OCI-LY7 (cell line): Measurements from ENCODE around the gene CCDC12. TPM values are rescaled to one million over a fixed set of nuclear protein-coding genes. Genes with fewer than 3 reads are reported as not detected.

Source experiments
- BruUV-seq: library from RNA; stranded (reverse); fragments of 400-500 nt; replicated peaks from 2 replicates; lab custom pipeline; 2021; lab: Mats Ljungman, UMichigan
- CTCF ChIA-PET: fragments of 300-600 bp; sonication (Branson Sonifier 250); formaldehyde crosslinking; loops from one replicate; lab custom pipeline; 2022; ENCODE audit warnings: antibody characterized with exemption; ENCODE audit not compliant: unreplicated experiment; lab: Charles Lee
- POLR2A ChIA-PET: fragments of 300-600 bp; sonication (Branson Sonifier 250); formaldehyde crosslinking; loops from one replicate; lab custom pipeline; 2022; ENCODE audit warnings: antibody characterized with exemption; lab: Charles Lee
- DNase-seq: peaks from one replicate; pipeline ENCODE4 v3.0.0-alpha.2; 2015; ENCODE audit warnings: low spot score
- H2AFZ ChIP-seq: fragments of 200-600 bp; sonication (generic), shearing (Covaris generic); 2 replicates; pipeline ENCODE4 v1.6.1; 2014; ENCODE audit warnings: mild to moderate bottlenecking, antibody characterized with exemption, low read length, moderate library complexity
- H3K27ac ChIP-seq: fragments of 200-600 bp; sonication (generic); 2 replicates; pipeline ENCODE4 v1.5.1; 2014; ENCODE audit warnings: mixed run types, low read depth, mild to moderate bottlenecking, moderate library complexity, low read length, inconsistent platforms; ENCODE audit not compliant: poor library complexity, severe bottlenecking
- H3K36me3 ChIP-seq: fragments of 200-600 bp; sonication (generic); 2 replicates; pipeline ENCODE4 v1.6.1; 2014; ENCODE audit warnings: mild to moderate bottlenecking, antibody characterized with exemption, low read length, moderate library complexity, mixed read lengths; ENCODE audit not compliant: insufficient read depth
- H3K4me1 ChIP-seq: fragments of 200-600 bp; sonication (generic); 2 replicates; pipeline ENCODE4 v1.5.1; 2014; ENCODE audit warnings: mild to moderate bottlenecking, low read length; ENCODE audit not compliant: insufficient read depth, poor library complexity, severe bottlenecking
- H3K4me2 ChIP-seq: fragments of 200-600 bp; sonication (generic); 2 replicates; pipeline ENCODE4 v1.6.1; 2014; ENCODE audit warnings: mild to moderate bottlenecking, low read length
- H3K4me3 ChIP-seq: fragments of 200-600 bp; sonication (generic); 2 replicates; pipeline ENCODE4 v1.5.1; 2014; ENCODE audit warnings: mild to moderate bottlenecking, low read depth, low read length; ENCODE audit not compliant: poor library complexity, severe bottlenecking
- H3K79me2 ChIP-seq: fragments of 200-600 bp; sonication (generic); 2 replicates; pipeline ENCODE4 v1.6.1; 2016; ENCODE audit warnings: low read depth, mild to moderate bottlenecking, low read length, moderate library complexity, mixed read lengths; ENCODE audit not compliant: insufficient read depth
- H3K9me2 ChIP-seq: fragments of 200-600 bp; sonication (generic); 2 replicates; pipeline ENCODE4 v1.6.1; 2016; ENCODE audit warnings: mild to moderate bottlenecking, low read length, mixed read lengths; ENCODE audit not compliant: insufficient read depth
- H3K9me3 ChIP-seq: fragments of 200-600 bp; sonication (generic); 2 replicates; pipeline ENCODE4 v1.6.1; 2014; ENCODE audit warnings: mild to moderate bottlenecking, mixed run types, low read length, mixed read lengths
- H4K20me1 ChIP-seq: fragments of 200-600 bp; sonication (generic); 2 replicates; pipeline ENCODE4 v1.6.1; 2014; ENCODE audit warnings: mild to moderate bottlenecking, antibody characterized with exemption, low read length, moderate library complexity, mixed read lengths; ENCODE audit not compliant: insufficient read depth
- EZH2phosphoT487 ChIP-seq: fragments of 200-600 bp; sonication (generic); IDR thresholded peaks from 2 replicates; pipeline ENCODE4 v1.6.1; 2018; ENCODE audit warnings: low read depth, borderline replicate concordance, mild to moderate bottlenecking, mixed run types, antibody characterized with exemption, low read length, moderate library complexity, mixed read lengths
- intact Hi-C: fragments of 100-400 bp; cut with micrococcal nuclease; formaldehyde crosslinking; loops from one replicate; pipeline ENCODE4 v1.10.0; 2022; ENCODE audit not compliant: unreplicated experiment
- total RNA-seq, 2 experiments: library from RNA; depleted of rRNA in 1 of 2; stranded (reverse); fragments of >200 nt in 1 of 2; shearing (Covaris generic) in 1 of 2; gene quantifications; 2 replicates each; pipeline ENCODE4 v1.2.3, GENCODE V29; 2014 to 2022
- TF ChIP-seq, protein P1 (sequence below): fragments of 200-600 bp; sonication (generic); conservative IDR thresholded peaks from 2 replicates; pipeline ENCODE4 v1.5.1; 2014; ENCODE audit warnings: mild to moderate bottlenecking, antibody characterized with exemption, low read length, moderate library complexity, mixed read lengths

The CCDC12 gene
- total RNA-seq, 2 experiments from 2014 or later: 74.9 to 116 TPM

DNA sequence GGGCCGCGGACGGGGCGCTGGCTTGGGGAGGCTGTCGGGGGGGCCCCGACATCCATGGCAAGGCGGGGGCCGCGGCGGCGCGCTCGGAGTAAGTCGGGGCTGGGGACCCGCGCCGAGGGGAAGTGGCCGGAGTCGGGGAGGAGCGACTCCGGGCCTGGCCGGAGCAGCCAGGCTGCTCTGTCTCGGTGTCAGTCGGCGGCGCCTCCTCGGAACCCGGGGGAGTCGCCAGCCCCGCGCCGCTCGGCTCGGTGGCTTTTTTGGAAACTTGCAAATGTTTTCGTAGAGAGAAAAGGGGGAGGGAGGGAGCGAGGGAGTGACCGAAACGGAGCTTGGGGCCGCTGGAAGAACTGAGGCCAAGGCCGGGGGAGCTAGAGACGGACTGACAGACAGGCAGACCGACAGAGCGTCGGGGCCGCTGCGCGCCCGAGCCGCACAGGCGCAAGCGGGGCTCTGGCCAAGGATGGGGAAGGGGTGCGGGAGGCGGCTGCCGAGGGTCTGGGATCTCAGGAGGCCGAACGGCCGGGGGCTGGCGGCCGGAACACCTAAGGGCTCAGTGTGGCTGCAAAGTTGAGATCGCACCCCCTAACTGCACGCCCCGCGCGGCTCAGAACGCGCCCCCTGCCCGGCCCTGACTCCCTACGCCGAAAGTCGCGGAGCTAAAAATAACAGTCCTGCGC is 94.0 kb downstream of the CCDC12 start:
- Histone ChIP-seq H3K4me2 (peak overlapping the region; percentile 20; the same call in 1 of the 2 replicates), H3K4me1 (no peaks in the 10 kb centered on the region), H4K20me1 (no peaks in the 10 kb centered on the region; the same call in 1 of the 2 replicates), H3K36me3 (no peaks in the 10 kb centered on the region), H3K9me3 (no peaks in the 10 kb centered on the region), H3K9me2 (no peaks in the 10 kb centered on the region), H3K79me2 (no peaks in the 10 kb centered on the region), H2AFZ (no peak overlapping the region), H3K4me3 (no peak overlapping the region), H3K27ac (no peak overlapping the region)
- no peak for DNase-seq
- CTCF ChIA-PET: no interaction called here
- POLR2A ChIA-PET: no interaction called here
- no TSS peak for BruUV-seq
- intact Hi-C loops: no loop called here
- TF ChIP-seq, protein P1, sequence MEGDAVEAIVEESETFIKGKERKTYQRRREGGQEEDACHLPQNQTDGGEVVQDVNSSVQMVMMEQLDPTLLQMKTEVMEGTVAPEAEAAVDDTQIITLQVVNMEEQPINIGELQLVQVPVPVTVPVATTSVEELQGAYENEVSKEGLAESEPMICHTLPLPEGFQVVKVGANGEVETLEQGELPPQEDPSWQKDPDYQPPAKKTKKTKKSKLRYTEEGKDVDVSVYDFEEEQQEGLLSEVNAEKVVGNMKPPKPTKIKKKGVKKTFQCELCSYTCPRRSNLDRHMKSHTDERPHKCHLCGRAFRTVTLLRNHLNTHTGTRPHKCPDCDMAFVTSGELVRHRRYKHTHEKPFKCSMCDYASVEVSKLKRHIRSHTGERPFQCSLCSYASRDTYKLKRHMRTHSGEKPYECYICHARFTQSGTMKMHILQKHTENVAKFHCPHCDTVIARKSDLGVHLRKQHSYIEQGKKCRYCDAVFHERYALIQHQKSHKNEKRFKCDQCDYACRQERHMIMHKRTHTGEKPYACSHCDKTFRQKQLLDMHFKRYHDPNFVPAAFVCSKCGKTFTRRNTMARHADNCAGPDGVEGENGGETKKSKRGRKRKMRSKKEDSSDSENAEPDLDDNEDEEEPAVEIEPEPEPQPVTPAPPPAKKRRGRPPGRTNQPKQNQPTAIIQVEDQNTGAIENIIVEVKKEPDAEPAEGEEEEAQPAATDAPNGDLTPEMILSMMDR: no peak
- TF ChIP-seq EZH2phosphoT487: no peak

DNA sequence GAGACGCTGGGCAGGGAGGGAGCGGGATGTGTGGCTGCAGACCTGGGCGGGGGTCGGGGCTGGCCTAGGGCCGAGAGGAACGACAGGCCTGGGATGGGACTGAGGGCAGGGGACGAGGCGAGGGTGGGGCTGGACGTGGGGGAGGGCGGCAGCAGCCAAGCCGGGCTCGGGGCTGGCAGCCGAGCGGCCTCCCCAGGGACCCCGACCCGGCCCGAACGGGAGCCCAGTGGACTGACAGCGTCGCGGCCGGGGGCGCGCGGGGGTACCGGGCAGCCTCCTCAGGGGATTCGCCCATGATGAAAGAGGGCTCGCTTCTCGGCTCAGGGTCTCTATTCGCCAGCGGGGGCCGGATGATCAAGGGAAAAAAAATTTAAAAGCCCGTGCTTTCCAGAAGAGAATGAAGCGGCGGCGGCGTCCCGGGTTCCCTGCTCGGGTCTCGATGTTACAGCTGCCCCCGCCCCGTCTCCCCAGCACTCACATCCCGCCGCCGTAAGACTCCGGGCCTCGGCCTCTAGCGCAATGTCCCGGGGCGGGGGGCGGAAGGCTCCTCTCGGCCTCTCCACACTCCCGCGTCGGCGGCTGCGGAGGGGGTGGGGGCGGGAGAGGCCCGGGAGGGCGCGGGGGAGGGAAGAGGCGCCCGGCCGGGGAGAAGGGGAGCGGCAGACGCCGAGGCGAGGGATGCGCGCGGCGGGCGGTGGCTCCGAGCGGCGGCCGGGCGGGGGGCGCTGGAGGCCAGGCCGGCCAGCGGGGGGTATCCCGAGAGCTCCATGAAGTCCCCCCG is 94.8 kb downstream of the CCDC12 start:
- H3K9me2 ChIP-seq: no peaks in the 10 kb centered on the region
- H4K20me1 ChIP-seq: no peaks in the 10 kb centered on the region; the same call in 1 of the 2 replicates
- no TSS peak for BruUV-seq
- no peak overlapping the region for H3K27ac ChIP-seq
- no peaks in the 10 kb centered on the region for H3K9me3 ChIP-seq
- ChIA-PET CTCF (no interaction called here), POLR2A (no interaction called here)
- H3K4me1 ChIP-seq: no peaks in the 10 kb centered on the region
- H2AFZ ChIP-seq: no peak overlapping the region
- H3K36me3 ChIP-seq: no peaks in the 10 kb centered on the region
- no peak for DNase-seq
- no peak overlapping the region for H3K4me2 ChIP-seq
- H3K4me3 ChIP-seq: no peak overlapping the region
- TF ChIP-seq EZH2phosphoT487: no peak
- TF ChIP-seq, protein P1: no peak
- intact Hi-C loops: no loop called here
- no peaks in the 10 kb centered on the region for H3K79me2 ChIP-seq
